Measurements from ENCODE around the gene CUBN.

DNA sequence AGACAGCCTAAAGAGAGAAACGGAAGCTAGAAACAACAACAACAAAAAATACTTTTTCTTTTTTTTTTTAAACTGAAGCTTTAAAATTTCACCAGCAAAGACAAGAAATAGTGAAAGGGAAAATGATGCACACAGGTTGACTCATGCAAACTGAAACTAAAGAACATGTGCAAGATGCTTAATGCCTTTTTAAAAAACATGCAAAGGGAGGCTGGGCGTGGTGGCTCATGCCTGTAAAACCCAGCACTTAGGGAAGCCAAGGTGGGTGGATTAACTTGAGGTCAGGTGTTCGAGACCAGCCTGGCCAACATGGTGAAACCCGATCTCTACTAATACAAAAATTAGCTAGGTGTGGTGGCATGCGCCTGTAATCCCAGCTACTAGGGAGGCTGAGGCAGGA is 15.1 kb upstream of the CUBN start:
- no peak for TF ChIP-seq CTCF (IDR thresholded peaks at IDR 0.05)
- no peak for TF ChIP-seq ZFX (IDR thresholded peaks at IDR 0.05; ENCODE audit: borderline replicate concordance)

Measured in 22Rv1 (cell line).